HEK293 (cell line): ENCODE results near the gene ABHD16A.
A peak's percentile ranks its signal among the peaks of the same experiment; 100 is the strongest.

Source experiments
- FEZF1 ChIP-seq: fragments of 450-650 bp; formaldehyde crosslinking; IDR thresholded peaks from 2 replicates; pipeline ENCODE4 v1.5.1; 2016; ENCODE audit warnings: missing biosample characterization, missing genetic modification characterization
- HOXA7 ChIP-seq: sonication (generic); formaldehyde crosslinking; IDR thresholded peaks from 2 replicates; pipeline ENCODE4 v1.8.1; 2022; ENCODE audit warnings: missing genetic modification reagents, borderline replicate concordance
- KLF16 ChIP-seq: fragments of 450-650 bp; formaldehyde crosslinking; IDR thresholded peaks from 2 replicates; pipeline ENCODE4 v1.5.1; 2017; ENCODE audit warnings: missing biosample characterization, missing genetic modification characterization
- PRDM1 ChIP-seq: fragments of 450-650 bp; formaldehyde crosslinking; IDR thresholded peaks from 2 replicates; pipeline ENCODE4; 2016; ENCODE audit warnings: missing biosample characterization, missing genetic modification characterization
- PRDM2 ChIP-seq: fragments of 450-650 bp; formaldehyde crosslinking; IDR thresholded peaks from 2 replicates; pipeline ENCODE4 v1.5.1; 2016; ENCODE audit warnings: missing biosample characterization, missing genetic modification characterization, borderline replicate concordance
- RBAK ChIP-seq: fragments of 450-650 bp; formaldehyde crosslinking; IDR thresholded peaks from 2 replicates; pipeline ENCODE4 v1.5.1; 2016; ENCODE audit warnings: missing biosample characterization, missing genetic modification characterization
- SCRT1 ChIP-seq: fragments of 450-650 bp; formaldehyde crosslinking; IDR thresholded peaks from 2 replicates; pipeline ENCODE4 v1.5.1; 2016; ENCODE audit warnings: missing biosample characterization, missing genetic modification characterization, borderline replicate concordance
- SP7 ChIP-seq: fragments of 450-650 bp; formaldehyde crosslinking; IDR thresholded peaks from 2 replicates; pipeline ENCODE4 v1.5.1; 2016; ENCODE audit warnings: missing biosample characterization, missing genetic modification characterization
- ZIC2 ChIP-seq: fragments of 450-650 bp; formaldehyde crosslinking; IDR thresholded peaks from 2 replicates; pipeline ENCODE4 v1.5.1; 2016; ENCODE audit warnings: missing biosample characterization, missing genetic modification characterization
- ZNF121 ChIP-seq: fragments of 450-650 bp; formaldehyde crosslinking; IDR thresholded peaks from 2 replicates; pipeline ENCODE4 v1.5.1; 2016; ENCODE audit warnings: missing biosample characterization, missing genetic modification characterization
- ZNF138 ChIP-seq: fragments of 450-650 bp; formaldehyde crosslinking; IDR thresholded peaks from 2 replicates; pipeline ENCODE4 v1.5.1; 2016; ENCODE audit warnings: missing biosample characterization, missing genetic modification characterization, borderline replicate concordance
- ZNF146 ChIP-seq: fragments of 450-650 bp; formaldehyde crosslinking; IDR thresholded peaks from 2 replicates; pipeline ENCODE4 v1.5.1; 2016; ENCODE audit warnings: missing biosample characterization, missing genetic modification characterization
- ZNF148 ChIP-seq: fragments of 450-650 bp; formaldehyde crosslinking; IDR thresholded peaks from 2 replicates; pipeline ENCODE4 v1.5.0; 2017; ENCODE audit warnings: missing biosample characterization, missing genetic modification characterization, borderline replicate concordance
- ZNF266 ChIP-seq: fragments of 450-650 bp; formaldehyde crosslinking; IDR thresholded peaks from 2 replicates; pipeline ENCODE4 v1.5.1; 2016; ENCODE audit warnings: missing biosample characterization, missing genetic modification characterization, low read depth
- ZNF354C ChIP-seq: fragments of 450-650 bp; formaldehyde crosslinking; IDR thresholded peaks from 2 replicates; pipeline ENCODE4 v1.5.1; 2016; ENCODE audit warnings: missing biosample characterization, missing genetic modification characterization, low read depth, borderline replicate concordance
- ZNF37A ChIP-seq: fragments of 450-650 bp; IDR thresholded peaks from 2 replicates; pipeline ENCODE4 v1.5.1; 2018; ENCODE audit warnings: missing biosample characterization, missing genetic modification characterization
- ZNF433 ChIP-seq: fragments of 450-650 bp; formaldehyde crosslinking; IDR thresholded peaks from 2 replicates; pipeline ENCODE4 v1.5.1; 2016; ENCODE audit warnings: missing biosample characterization, missing genetic modification characterization, low read depth
- ZNF488 ChIP-seq: fragments of 450-650 bp; formaldehyde crosslinking; IDR thresholded peaks from 2 replicates; pipeline ENCODE4 v1.5.1; 2016; ENCODE audit warnings: missing biosample characterization, missing genetic modification characterization
- ZNF596 ChIP-seq: fragments of 450-650 bp; IDR thresholded peaks from 2 replicates; pipeline ENCODE4 v1.5.0; 2018; ENCODE audit warnings: missing biosample characterization, mild to moderate bottlenecking, missing genetic modification characterization, moderate library complexity
- ZNF623 ChIP-seq: fragments of 450-650 bp; formaldehyde crosslinking; IDR thresholded peaks from 2 replicates; pipeline ENCODE4 v1.5.1; 2016; ENCODE audit warnings: missing biosample characterization, missing genetic modification characterization
- ZNF660 ChIP-seq: fragments of 450-650 bp; IDR thresholded peaks from 2 replicates; pipeline ENCODE4 v1.5.1; 2018; ENCODE audit warnings: missing biosample characterization, mild to moderate bottlenecking, missing genetic modification characterization
- ZNF692 ChIP-seq: fragments of 450-650 bp; formaldehyde crosslinking; IDR thresholded peaks from 2 replicates; pipeline ENCODE4 v1.5.1; 2016; ENCODE audit warnings: missing biosample characterization, missing genetic modification characterization
- ZNF747 ChIP-seq: fragments of 450-650 bp; formaldehyde crosslinking; IDR thresholded peaks from 2 replicates; pipeline ENCODE4 v1.5.1; 2016; ENCODE audit warnings: missing biosample characterization, missing genetic modification characterization
- ZNF777 ChIP-seq: fragments of 450-650 bp; formaldehyde crosslinking; IDR thresholded peaks from 2 replicates; pipeline ENCODE4 v1.5.1; 2017; ENCODE audit warnings: missing biosample characterization, missing genetic modification characterization, borderline replicate concordance
- ZNF843 ChIP-seq: fragments of 450-650 bp; formaldehyde crosslinking; IDR thresholded peaks from 2 replicates; pipeline ENCODE4 v1.5.1; 2016; ENCODE audit warnings: missing biosample characterization, missing genetic modification characterization
- ZSCAN18 ChIP-seq: fragments of 450-650 bp; formaldehyde crosslinking; IDR thresholded peaks from 2 replicates; pipeline ENCODE4 v1.5.1; 2016; ENCODE audit warnings: missing biosample characterization, missing genetic modification characterization
- ZXDB ChIP-seq: fragments of 450-650 bp; formaldehyde crosslinking; IDR thresholded peaks from 2 replicates; pipeline ENCODE4 v1.5.1; 2016; ENCODE audit warnings: missing biosample characterization, missing genetic modification characterization

The ABHD16A gene

GRCh38 chr6:31664790-31665500, 38.2 kb downstream of the ABHD16A start, which contains the start of gene GPANK1 (continued):
- TF ChIP-seq PRDM2 (tag by site-specific recombination) (no peak), ZNF777 (tag by site-specific recombination) (no peak), ZSCAN18 (tag by site-specific recombination) (no peak), ZNF660 (peak; percentile 42; the same call in 1 of the 2 replicates), ZNF843 (tag by site-specific recombination) (no peak), RBAK (no peak), ZNF596 (no peak), KLF16 (tag by site-specific recombination) (no peak; the same call in 1 of the 2 replicates), ZNF148 (no peak), ZXDB (tag by site-specific recombination) (peak; percentile 44), ZNF433 (tag by site-specific recombination) (no peak), ZNF747 (tag by site-specific recombination) (no peak), ZNF121 (tag by site-specific recombination) (no peak), SCRT1 (tag by site-specific recombination) (peak; percentile 95), HOXA7 (CRISPR knock-in tag) (no peak), ZNF266 (no peak), FEZF1 (tag by site-specific recombination) (no peak), SP7 (tag by site-specific recombination) (0 out of 2 replicates have a peak, but pooled peaks have one; percentile 12), PRDM1 (tag by site-specific recombination) (no peak), ZNF37A (tag by site-specific recombination) (no peak), ZNF146 (tag by site-specific recombination) (no peak), ZNF488 (tag by site-specific recombination) (no peak), ZNF623 (no peak), ZNF354C (tag by site-specific recombination) (no peak), ZNF692 (tag by site-specific recombination) (peak; percentile 56; the same call in 1 of the 2 replicates), ZNF138 (tag by site-specific recombination) (no peak), ZIC2 (tag by site-specific recombination) (no peak)
